ENCODE results near the gene RPL19.
"Not testable (repeated sequence)": the region's sequence is repeated elsewhere in the genome, so short reads cannot be mapped to it uniquely, and the experiment has no call there.

Gene RPL19

GRCh38 chr17:39239640-39240314, 39.7 kb downstream of the RPL19 start:
- Histone ChIP-seq H3K4me3 (ENCODE audit: low read length) (no peak overlapping the region), H3K9me3 (ENCODE audit: control insufficient read depth, low read length) (no peaks in the 10 kb centered on the region), H3K9ac (ENCODE audit: low read length) (no peak overlapping the region), H3K27me3 (replicated peaks; ENCODE audit: control insufficient read depth, insufficient read depth, low read length) (peaks cover 16% of the 10 kb centered on the region), H3K4me1 (ENCODE audit: control insufficient read depth, insufficient read depth, low read length) (peaks cover 40% of the 10 kb centered on the region), H3K36me3 (ENCODE audit: control insufficient read depth, insufficient read depth, low read length, severe bottlenecking) (no peaks in the 10 kb centered on the region)
- peak; percentile 30 for DNase-seq (ENCODE audit: low read depth)

GRCh38 chr17:39240631-39241030, 40.5 kb downstream of the RPL19 start:
- Histone ChIP-seq H3K4me3 (ENCODE audit: low read length) (no peak overlapping the region), H3K4me1 (ENCODE audit: control insufficient read depth, insufficient read depth, low read length) (peaks cover 40% of the 10 kb centered on the region), H3K27me3 (replicated peaks; ENCODE audit: control insufficient read depth, insufficient read depth, low read length) (peaks cover 12% of the 10 kb centered on the region), H3K9ac (ENCODE audit: low read length) (no peak overlapping the region), H3K9me3 (ENCODE audit: control insufficient read depth, low read length) (no peaks in the 10 kb centered on the region), H3K36me3 (ENCODE audit: control insufficient read depth, insufficient read depth, low read length, severe bottlenecking) (no peaks in the 10 kb centered on the region)
- no peak for DNase-seq (ENCODE audit: low read depth)

- H3K4me3 ChIP-seq (ENCODE audit: low read length) = no peak overlapping the region
- no peak for DNase-seq (ENCODE audit: low read depth)
- no peaks in the 10 kb centered on the region for H3K9me3 ChIP-seq (ENCODE audit: control insufficient read depth, low read length)
- no peaks in the 10 kb centered on the region for H3K36me3 ChIP-seq (ENCODE audit: control insufficient read depth, insufficient read depth, low read length, severe bottlenecking)
- H3K9ac ChIP-seq (ENCODE audit: low read length) = no peak overlapping the region
- peaks cover 24% of the 10 kb centered on the region for H3K4me1 ChIP-seq (ENCODE audit: control insufficient read depth, insufficient read depth, low read length)
- H3K27me3 ChIP-seq (replicated peaks; ENCODE audit: control insufficient read depth, insufficient read depth, low read length) = peaks cover 3% of the 10 kb centered on the region
These were observed 43.1 kb downstream of the RPL19 start for GRCh38 chr17:39243155-39243554.

- H3K4me1 ChIP-seq (ENCODE audit: control insufficient read depth, insufficient read depth, low read length) = peaks cover 24% of the 10 kb centered on the region
- no peak overlapping the region for H3K9ac ChIP-seq (ENCODE audit: low read length)
- H3K4me3 ChIP-seq (ENCODE audit: low read length) = no peak overlapping the region
- no peaks in the 10 kb centered on the region for H3K36me3 ChIP-seq (ENCODE audit: control insufficient read depth, insufficient read depth, low read length, severe bottlenecking)
- DNase-seq (ENCODE audit: low read depth) = no peak
- H3K27me3 ChIP-seq (replicated peaks; ENCODE audit: control insufficient read depth, insufficient read depth, low read length) = peaks cover 3% of the 10 kb centered on the region
- no peaks in the 10 kb centered on the region for H3K9me3 ChIP-seq (ENCODE audit: control insufficient read depth, low read length)
These were observed 44.0 kb downstream of the RPL19 start for GRCh38 chr17:39244016-39244599.

GRCh38 chr17:39244600-39245570, 44.8 kb downstream of the RPL19 start:
- Histone ChIP-seq H3K9me3 (ENCODE audit: control insufficient read depth, low read length) (no peaks in the 10 kb centered on the region), H3K9ac (ENCODE audit: low read length) (no peak overlapping the region), H3K4me3 (ENCODE audit: low read length) (no peak overlapping the region), H3K27me3 (replicated peaks; ENCODE audit: control insufficient read depth, insufficient read depth, low read length) (no peaks in the 10 kb centered on the region), H3K36me3 (ENCODE audit: control insufficient read depth, insufficient read depth, low read length, severe bottlenecking) (no peaks in the 10 kb centered on the region), H3K4me1 (ENCODE audit: control insufficient read depth, insufficient read depth, low read length) (peaks cover 30% of the 10 kb centered on the region)
- DNase-seq (ENCODE audit: low read depth) = peak; percentile 93

GRCh38 chr17:39246274-39246673, 46.2 kb downstream of the RPL19 start:
- no peak for DNase-seq (ENCODE audit: low read depth)
- no peaks in the 10 kb centered on the region for H3K9me3 ChIP-seq (ENCODE audit: control insufficient read depth, low read length)
- H3K4me1 ChIP-seq (ENCODE audit: control insufficient read depth, insufficient read depth, low read length) = peaks cover 33% of the 10 kb centered on the region
- H3K27me3 ChIP-seq (replicated peaks; ENCODE audit: control insufficient read depth, insufficient read depth, low read length) = no peaks in the 10 kb centered on the region
- H3K9ac ChIP-seq (ENCODE audit: low read length) = no peak overlapping the region
- H3K4me3 ChIP-seq (ENCODE audit: low read length) = no peak overlapping the region
- H3K36me3 ChIP-seq (ENCODE audit: control insufficient read depth, insufficient read depth, low read length, severe bottlenecking) = no peaks in the 10 kb centered on the region

GRCh38 chr17:39250076-39250475, 50.0 kb downstream of the RPL19 start:
- H3K4me3 ChIP-seq (ENCODE audit: low read length); H3K27me3 ChIP-seq (replicated peaks; ENCODE audit: control insufficient read depth, insufficient read depth, low read length); H3K9ac ChIP-seq (ENCODE audit: low read length); H3K9me3 ChIP-seq (ENCODE audit: control insufficient read depth, low read length); DNase-seq (ENCODE audit: low read depth): not testable (repeated sequence)
- H3K36me3 ChIP-seq (ENCODE audit: control insufficient read depth, insufficient read depth, low read length, severe bottlenecking) = peaks cover 17% of the 10 kb centered on the region
- peaks cover 25% of the 10 kb centered on the region for H3K4me1 ChIP-seq (ENCODE audit: control insufficient read depth, insufficient read depth, low read length)

GRCh38 chr17:39251997-39252396, 51.9 kb downstream of the RPL19 start:
- Histone ChIP-seq H3K9ac (ENCODE audit: low read length) (no peak overlapping the region), H3K27me3 (replicated peaks; ENCODE audit: control insufficient read depth, insufficient read depth, low read length) (no peaks in the 10 kb centered on the region), H3K36me3 (ENCODE audit: control insufficient read depth, insufficient read depth, low read length, severe bottlenecking) (peaks cover 17% of the 10 kb centered on the region), H3K9me3 (ENCODE audit: control insufficient read depth, low read length) (no peaks in the 10 kb centered on the region), H3K4me3 (ENCODE audit: low read length) (no peak overlapping the region), H3K4me1 (ENCODE audit: control insufficient read depth, insufficient read depth, low read length) (peaks cover 32% of the 10 kb centered on the region)
- no peak for DNase-seq (ENCODE audit: low read depth)

GRCh38 chr17:39252788-39253460, 52.8 kb downstream of the RPL19 start:
- H3K36me3 ChIP-seq (ENCODE audit: control insufficient read depth, insufficient read depth, low read length, severe bottlenecking) = peaks cover 20% of the 10 kb centered on the region
- no peak for DNase-seq (ENCODE audit: low read depth)
- H3K9ac ChIP-seq (ENCODE audit: low read length) = no peak overlapping the region
- H3K4me1 ChIP-seq (ENCODE audit: control insufficient read depth, insufficient read depth, low read length) = peaks cover 33% of the 10 kb centered on the region
- H3K9me3 ChIP-seq (ENCODE audit: control insufficient read depth, low read length) = no peaks in the 10 kb centered on the region
- no peaks in the 10 kb centered on the region for H3K27me3 ChIP-seq (replicated peaks; ENCODE audit: control insufficient read depth, insufficient read depth, low read length)
- H3K4me3 ChIP-seq (ENCODE audit: low read length) = no peak overlapping the region
